Measurements from ENCODE around the gene DDX46. TPM values are rescaled to one million over a fixed set of nuclear protein-coding genes. Genes with fewer than 3 reads are reported as not detected.
"Not testable (repeated sequence)": the region's sequence is repeated elsewhere in the genome, so short reads cannot be mapped to it uniquely, and the experiment has no call there.

DDX46 gene
- total RNA-seq, 4 donors from 2014 or later, result 21.8 to 68.5 (median 33.1) TPM

DNA sequence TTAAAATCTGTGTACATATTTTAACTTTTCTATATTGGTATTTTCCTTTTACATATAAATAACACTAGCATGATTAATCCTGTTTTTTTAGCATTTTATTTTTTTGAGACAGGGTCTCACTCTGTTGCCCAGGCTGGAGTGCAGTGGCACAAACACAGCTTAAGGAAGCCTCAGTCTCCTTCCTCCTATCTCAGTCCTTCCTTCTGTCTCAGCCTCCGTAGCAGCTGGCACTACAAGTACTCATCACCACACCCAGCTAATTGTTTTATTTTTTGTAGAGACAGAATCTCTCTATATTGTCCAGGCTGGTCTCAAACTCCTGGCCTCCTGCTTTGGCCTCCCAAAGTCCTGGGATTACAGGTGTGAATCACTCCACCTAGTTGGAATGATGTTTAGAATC is 85.7 kb downstream of the DDX46 start:
- TF ChIP-seq, protein P1, sequence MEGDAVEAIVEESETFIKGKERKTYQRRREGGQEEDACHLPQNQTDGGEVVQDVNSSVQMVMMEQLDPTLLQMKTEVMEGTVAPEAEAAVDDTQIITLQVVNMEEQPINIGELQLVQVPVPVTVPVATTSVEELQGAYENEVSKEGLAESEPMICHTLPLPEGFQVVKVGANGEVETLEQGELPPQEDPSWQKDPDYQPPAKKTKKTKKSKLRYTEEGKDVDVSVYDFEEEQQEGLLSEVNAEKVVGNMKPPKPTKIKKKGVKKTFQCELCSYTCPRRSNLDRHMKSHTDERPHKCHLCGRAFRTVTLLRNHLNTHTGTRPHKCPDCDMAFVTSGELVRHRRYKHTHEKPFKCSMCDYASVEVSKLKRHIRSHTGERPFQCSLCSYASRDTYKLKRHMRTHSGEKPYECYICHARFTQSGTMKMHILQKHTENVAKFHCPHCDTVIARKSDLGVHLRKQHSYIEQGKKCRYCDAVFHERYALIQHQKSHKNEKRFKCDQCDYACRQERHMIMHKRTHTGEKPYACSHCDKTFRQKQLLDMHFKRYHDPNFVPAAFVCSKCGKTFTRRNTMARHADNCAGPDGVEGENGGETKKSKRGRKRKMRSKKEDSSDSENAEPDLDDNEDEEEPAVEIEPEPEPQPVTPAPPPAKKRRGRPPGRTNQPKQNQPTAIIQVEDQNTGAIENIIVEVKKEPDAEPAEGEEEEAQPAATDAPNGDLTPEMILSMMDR (IDR thresholded peaks at IDR 0.05), result no peak
- TF ChIP-seq POLR2AphosphoS5 (IDR thresholded peaks at IDR 0.05) (no peak), EP300 (IDR thresholded peaks at IDR 0.05) (no peak), POLR2A (IDR thresholded peaks at IDR 0.05) (no peak)
- 70% methylated on average over 1 of the region's 1 CpG for WGBS
- Histone ChIP-seq H3K4me3 (no peak overlapping the region), H3K4me1 (peaks cover 27% of the 10 kb centered on the region), H3K36me3 (peaks cover 13% of the 10 kb centered on the region), H3K27me3 (no peaks in the 10 kb centered on the region), H3K9me3 (no peaks in the 10 kb centered on the region), H3K27ac (no peak overlapping the region)
- no peak for DNase-seq (ENCODE audit: low spot score in 2 of 2)

DNA sequence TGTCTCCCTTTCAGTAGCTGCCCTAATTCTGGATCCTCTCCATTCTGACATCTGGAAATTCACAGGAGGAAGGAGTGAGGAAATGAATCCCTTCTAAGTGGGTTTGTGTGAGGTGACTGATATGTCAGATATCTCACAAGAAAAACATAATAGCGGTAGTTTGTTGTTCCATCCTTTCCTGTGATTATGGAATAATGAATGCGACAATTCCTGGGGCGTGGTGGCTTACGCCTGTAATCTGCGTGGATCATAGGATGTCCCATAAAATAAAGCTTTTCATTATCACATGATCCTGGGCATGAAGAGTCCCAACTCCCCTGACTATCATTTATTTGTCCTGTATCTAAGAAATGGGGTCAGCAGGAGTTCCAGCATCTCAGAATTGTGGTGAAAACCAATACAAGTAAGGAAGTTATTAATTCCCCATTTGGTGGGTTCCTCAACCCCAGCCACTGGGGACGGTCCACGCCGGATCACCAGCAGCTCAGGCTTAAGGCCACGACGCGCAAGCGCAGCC is 86.8 kb downstream of the DDX46 start:
- no peak for DNase-seq (ENCODE audit: low spot score in 2 of 2)
- H3K27me3 ChIP-seq, result no peaks in the 10 kb centered on the region
- TF ChIP-seq POLR2AphosphoS5 (IDR thresholded peaks at IDR 0.05) (no peak), POLR2A (IDR thresholded peaks at IDR 0.05) (no peak), EP300 (IDR thresholded peaks at IDR 0.05) (no peak)
- TF ChIP-seq, protein P1 (IDR thresholded peaks at IDR 0.05), result no peak
- H3K4me1 ChIP-seq, result peaks cover 31% of the 10 kb centered on the region
- 6% methylated on average over 12 of the region's 12 CpGs for WGBS
- peak overlapping the region; percentile 94 for H3K27ac ChIP-seq
- peaks cover 6% of the 10 kb centered on the region for H3K36me3 ChIP-seq
- peak overlapping the region; percentile 76 for H3K4me3 ChIP-seq
- H3K9me3 ChIP-seq, result no peaks in the 10 kb centered on the region

DNA sequence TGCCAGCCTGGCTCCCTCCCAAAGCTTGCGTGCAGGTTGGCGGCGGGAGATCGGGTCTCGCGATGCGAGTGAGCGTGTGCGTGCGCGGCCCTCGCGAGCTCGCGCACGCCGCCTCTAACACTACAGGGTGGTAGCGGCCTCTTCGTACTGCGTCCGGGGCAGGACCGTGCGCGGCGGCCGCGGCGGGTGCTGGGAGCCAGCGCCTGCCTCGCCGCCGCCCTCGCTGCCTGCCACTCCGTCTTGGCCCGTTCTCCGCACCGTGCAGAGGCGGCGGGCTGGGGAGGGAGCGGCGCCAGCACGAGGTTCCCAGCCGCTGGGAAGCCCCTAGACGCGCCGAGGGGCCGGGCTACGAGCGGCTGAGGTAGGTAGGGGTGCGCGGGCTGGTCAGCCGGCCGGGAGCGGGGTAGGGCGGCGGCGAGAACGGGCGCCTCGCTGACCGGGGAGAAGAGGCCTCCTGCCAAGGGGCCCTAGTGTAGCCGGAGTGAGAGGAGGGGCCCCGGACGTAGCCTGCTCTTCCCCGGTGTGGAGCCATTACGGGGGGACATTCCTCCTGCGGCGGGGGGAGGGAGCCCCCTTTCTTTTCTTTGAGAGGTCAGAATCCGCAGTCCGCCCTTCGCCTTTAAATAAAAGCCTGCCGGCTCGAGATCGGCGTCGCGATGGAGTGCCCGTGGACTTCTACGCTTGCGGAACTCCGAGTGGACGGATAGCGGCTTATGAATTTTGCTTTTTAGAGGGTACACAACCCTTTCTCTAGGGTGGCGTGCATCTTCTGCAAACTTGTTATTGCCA is 87.5 kb downstream of the DDX46 start, which contains the start of gene C5orf24:
TSS of gene C5orf24 (plus strand) at position 117 of the 789 bp plus-strand sequence. CDS start 8,933 bp downstream, outside the sequence.
- under 1% methylated on average over 16 of the region's 84 CpGs for WGBS
- no peaks in the 10 kb centered on the region for H3K27me3 ChIP-seq
- peaks cover 31% of the 10 kb centered on the region for H3K4me1 ChIP-seq
- peak within 1 kb of the TSS; percentile 76 for H3K4me3 ChIP-seq
- TF ChIP-seq, protein P1 (IDR thresholded peaks at IDR 0.05), result no peak
- TF ChIP-seq POLR2A (IDR thresholded peaks at IDR 0.05), result peak; percentile 51 to 88
- no peak for TF ChIP-seq EP300 (IDR thresholded peaks at IDR 0.05)
- peak in 2 of 3 donors; percentile 13 to 61 for TF ChIP-seq POLR2AphosphoS5 (IDR thresholded peaks at IDR 0.05)
- H3K27ac ChIP-seq, result peak within 1 kb of the TSS; percentile 94
- peak; percentile 95 to 96 for DNase-seq (ENCODE audit: low spot score in 2 of 2)
- H3K9me3 ChIP-seq, result no peaks in the 10 kb centered on the region
- H3K36me3 ChIP-seq, result peaks cover 4% of the 10 kb centered on the region

DNA sequence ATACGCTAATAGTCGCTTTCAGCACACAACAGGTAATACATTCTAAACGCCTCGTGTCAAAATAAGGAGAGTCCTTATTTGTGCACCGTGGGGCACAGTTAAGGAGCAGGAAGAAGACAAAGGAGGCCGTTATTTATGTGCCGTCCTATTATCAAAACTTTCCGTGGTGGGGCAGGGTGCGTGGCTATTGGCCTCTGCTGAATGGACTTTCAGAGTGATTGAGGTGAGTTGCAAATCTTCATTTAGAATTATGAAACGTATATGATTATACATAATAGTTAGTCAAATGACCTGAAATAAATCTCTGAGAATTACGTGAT is 88.0 kb downstream of the DDX46 start:
- Histone ChIP-seq H3K27me3 (no peaks in the 10 kb centered on the region), H3K9me3 (no peaks in the 10 kb centered on the region), H3K27ac (peak overlapping the region; percentile 94), H3K4me1 (peaks cover 37% of the 10 kb centered on the region), H3K4me3 (peak overlapping the region; percentile 76), H3K36me3 (peaks cover 4% of the 10 kb centered on the region)
- WGBS, result under 1% methylated on average over 11 of the region's 11 CpGs
- TF ChIP-seq POLR2A (IDR thresholded peaks at IDR 0.05), result no peak
- no peak for TF ChIP-seq POLR2AphosphoS5 (IDR thresholded peaks at IDR 0.05)
- no peak for TF ChIP-seq EP300 (IDR thresholded peaks at IDR 0.05)
- no peak for DNase-seq (ENCODE audit: low spot score in 2 of 2)

DNA sequence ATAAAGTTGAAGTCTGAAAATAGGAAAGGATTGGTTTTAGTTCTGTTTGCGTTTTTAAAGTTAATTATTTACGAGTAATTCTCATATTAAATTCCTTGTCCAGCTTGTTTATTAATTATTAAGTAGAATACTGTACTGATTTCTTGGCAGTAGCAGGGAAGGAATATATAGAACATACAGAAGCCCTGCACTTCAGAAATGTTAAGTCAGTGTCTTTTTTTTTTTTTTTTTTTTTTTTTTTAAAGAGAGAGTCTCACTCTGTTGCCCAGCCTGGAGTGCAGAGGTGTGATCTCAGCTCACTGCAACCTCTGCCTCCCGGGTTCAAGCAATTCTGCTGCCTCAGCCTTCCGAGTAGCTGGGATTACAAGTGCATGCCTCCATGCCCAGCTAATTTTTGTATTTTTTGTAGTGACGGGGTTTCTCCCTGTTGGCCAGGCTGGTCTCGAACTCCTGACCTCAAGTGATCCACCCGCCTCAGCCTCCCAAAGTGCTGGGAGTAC is 90.9 kb downstream of the DDX46 start:
- H3K36me3 ChIP-seq, result peaks cover 12% of the 10 kb centered on the region
- not testable (repeated sequence) for H3K4me3 ChIP-seq; DNase-seq (ENCODE audit: low spot score in 2 of 2); H3K9me3 ChIP-seq; H3K27me3 ChIP-seq; H3K27ac ChIP-seq
- WGBS, result 86% methylated on average over 7 of the region's 7 CpGs
- H3K4me1 ChIP-seq, result peaks cover 37% of the 10 kb centered on the region

DNA sequence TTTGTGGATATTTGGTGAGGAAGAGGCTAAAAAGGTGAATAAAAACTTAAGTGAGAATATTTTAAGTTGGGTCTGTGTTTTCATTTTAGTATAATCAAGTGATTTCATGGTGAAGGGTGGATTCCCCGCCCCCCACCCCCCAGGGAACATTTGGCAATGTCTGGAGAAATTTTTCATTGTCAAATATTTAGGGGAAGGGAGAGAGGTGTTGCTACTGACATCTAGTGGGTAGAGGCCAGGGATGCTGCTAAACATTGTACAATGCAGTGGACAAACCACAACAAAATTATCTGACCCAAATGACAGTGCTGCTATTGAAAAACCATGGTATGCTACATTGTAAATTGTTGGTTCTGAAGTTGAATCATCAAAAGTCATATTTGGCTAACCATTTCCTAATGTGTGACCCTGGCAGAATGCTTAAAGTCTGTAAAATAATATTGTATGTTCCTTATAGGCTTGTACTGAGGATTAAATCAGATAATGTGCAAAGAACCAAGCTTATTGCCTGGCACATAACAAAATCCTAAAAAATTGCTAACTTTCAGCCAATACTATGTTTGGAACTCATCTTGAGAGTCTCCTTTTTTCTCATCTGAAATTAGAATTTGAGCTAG is 92.8 kb downstream of the DDX46 start:
- Histone ChIP-seq H3K27me3 (no peaks in the 10 kb centered on the region), H3K9me3 (no peaks in the 10 kb centered on the region), H3K36me3 (peaks cover 30% of the 10 kb centered on the region), H3K27ac (no peak overlapping the region), H3K4me3 (no peak overlapping the region), H3K4me1 (peaks cover 30% of the 10 kb centered on the region)
- DNase-seq (ENCODE audit: low spot score in 2 of 2), result no peak
- 48% methylated on average over 1 of the region's 1 CpG for WGBS
- TF ChIP-seq EP300 (IDR thresholded peaks at IDR 0.05) (no peak), POLR2A (IDR thresholded peaks at IDR 0.05) (no peak), POLR2AphosphoS5 (IDR thresholded peaks at IDR 0.05) (no peak)
- TF ChIP-seq, protein P1 (IDR thresholded peaks at IDR 0.05), result peak; percentile 2 to 20

DNA sequence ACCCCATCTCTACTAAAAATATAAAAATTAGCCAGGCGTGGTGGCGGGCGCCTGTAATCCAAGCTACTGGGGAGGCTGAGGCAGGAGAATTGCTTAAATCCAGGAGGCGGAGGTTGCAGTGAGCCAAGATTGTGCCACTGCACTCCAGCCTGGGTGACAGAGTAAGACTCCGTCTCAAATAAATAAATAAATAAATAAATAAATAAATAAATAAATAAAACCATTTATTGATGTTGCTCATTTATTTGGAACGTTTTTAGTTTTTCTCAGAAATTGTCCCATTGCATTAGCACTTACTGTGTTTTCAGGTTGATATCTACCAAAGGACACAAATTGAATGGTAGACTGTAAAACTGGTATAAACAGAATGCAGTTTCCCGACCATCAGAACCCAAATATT is 97.9 kb downstream of the DDX46 start:
- not testable (repeated sequence) for H3K9me3 ChIP-seq; H3K4me3 ChIP-seq; H3K4me1 ChIP-seq; H3K27ac ChIP-seq; DNase-seq (ENCODE audit: low spot score in 2 of 2); H3K27me3 ChIP-seq
- 91% methylated on average over 7 of the region's 7 CpGs for WGBS
- H3K36me3 ChIP-seq, result peaks cover 55% of the 10 kb centered on the region
